Mucosa of stomach (tissue), 1 donor: ENCODE results near the gene DPPA5.
A peak's percentile ranks its signal among the peaks of the same experiment; 100 is the strongest.
"Not testable (repeated sequence)": the region's sequence is repeated elsewhere in the genome, so short reads cannot be mapped to it uniquely, and the experiment has no call there.

ENCODE experiments used
- H3K27me3 ChIP-seq: one replicate; pipeline ENCODE4 v1.7.0; 2013; ENCODE audit warnings: mild to moderate bottlenecking, low read length; ENCODE audit not compliant: control insufficient read depth, insufficient read depth
- H3K36me3 ChIP-seq: one replicate; pipeline ENCODE4 v1.7.0; 2013; ENCODE audit warnings: low read length; ENCODE audit not compliant: control insufficient read depth, insufficient read depth
- H3K4me1 ChIP-seq: one replicate; pipeline ENCODE4 v1.7.0; 2013; ENCODE audit warnings: mild to moderate bottlenecking, low read length; ENCODE audit not compliant: control insufficient read depth, insufficient read depth
- H3K4me3 ChIP-seq: one replicate; pipeline ENCODE4 v1.7.0; 2013; ENCODE audit warnings: low read length
- H3K9ac ChIP-seq: one replicate; pipeline ENCODE4 v1.7.0; 2013; ENCODE audit warnings: mild to moderate bottlenecking, low read length, moderate library complexity
- H3K9me3 ChIP-seq: one replicate; pipeline ENCODE4 v1.7.0; 2013; ENCODE audit warnings: mild to moderate bottlenecking, low read length, moderate library complexity; ENCODE audit not compliant: control insufficient read depth
- donor health status: Pancreatic carcinoma.

Gene DPPA5

DNA sequence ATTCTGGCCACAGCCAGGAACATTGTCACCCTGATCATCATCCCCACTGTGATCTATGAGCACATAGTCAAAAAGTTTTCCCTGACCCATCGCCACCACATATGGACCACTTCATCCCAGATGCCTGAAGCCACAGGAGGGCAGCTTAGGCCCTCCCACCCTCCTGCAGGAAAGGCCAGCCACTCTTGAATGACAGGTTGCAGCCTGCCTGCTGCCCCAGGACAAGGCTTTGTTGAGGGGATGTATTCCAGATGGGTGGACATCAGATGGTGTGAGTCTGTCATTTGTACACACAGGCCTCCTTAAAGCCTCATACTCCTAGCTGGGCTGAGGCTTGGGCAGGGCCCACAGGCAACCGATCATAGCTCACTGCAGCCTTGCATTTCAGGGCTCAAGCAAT lies 30.8 kb downstream of the DPPA5 start:
- Histone ChIP-seq H3K9ac (no peak overlapping the region), H3K4me3 (no peak overlapping the region), H3K4me1 (no peaks in the 10 kb centered on the region), H3K27me3 (no peaks in the 10 kb centered on the region), H3K9me3 (no peaks in the 10 kb centered on the region), H3K36me3 (no peaks in the 10 kb centered on the region)

GRCh38 chr6:73314577-73315492 lies 39.2 kb downstream of the DPPA5 start:
- H3K9ac ChIP-seq, result no peak overlapping the region
- H3K9me3 ChIP-seq, result no peaks in the 10 kb centered on the region
- H3K27me3 ChIP-seq, result peaks cover 19% of the 10 kb centered on the region
- H3K36me3 ChIP-seq, result no peaks in the 10 kb centered on the region
- no peaks in the 10 kb centered on the region for H3K4me1 ChIP-seq
- no peak overlapping the region for H3K4me3 ChIP-seq

GRCh38 chr6:73310503-73310845 lies 43.6 kb downstream of the DPPA5 start:
- Histone ChIP-seq H3K4me3 (peak overlapping the region; percentile 57), H3K9ac (peak overlapping the region; percentile 72), H3K27me3 (peaks cover 10% of the 10 kb centered on the region)
- not testable (repeated sequence) for H3K4me1 ChIP-seq, H3K36me3 ChIP-seq, H3K9me3 ChIP-seq

DNA sequence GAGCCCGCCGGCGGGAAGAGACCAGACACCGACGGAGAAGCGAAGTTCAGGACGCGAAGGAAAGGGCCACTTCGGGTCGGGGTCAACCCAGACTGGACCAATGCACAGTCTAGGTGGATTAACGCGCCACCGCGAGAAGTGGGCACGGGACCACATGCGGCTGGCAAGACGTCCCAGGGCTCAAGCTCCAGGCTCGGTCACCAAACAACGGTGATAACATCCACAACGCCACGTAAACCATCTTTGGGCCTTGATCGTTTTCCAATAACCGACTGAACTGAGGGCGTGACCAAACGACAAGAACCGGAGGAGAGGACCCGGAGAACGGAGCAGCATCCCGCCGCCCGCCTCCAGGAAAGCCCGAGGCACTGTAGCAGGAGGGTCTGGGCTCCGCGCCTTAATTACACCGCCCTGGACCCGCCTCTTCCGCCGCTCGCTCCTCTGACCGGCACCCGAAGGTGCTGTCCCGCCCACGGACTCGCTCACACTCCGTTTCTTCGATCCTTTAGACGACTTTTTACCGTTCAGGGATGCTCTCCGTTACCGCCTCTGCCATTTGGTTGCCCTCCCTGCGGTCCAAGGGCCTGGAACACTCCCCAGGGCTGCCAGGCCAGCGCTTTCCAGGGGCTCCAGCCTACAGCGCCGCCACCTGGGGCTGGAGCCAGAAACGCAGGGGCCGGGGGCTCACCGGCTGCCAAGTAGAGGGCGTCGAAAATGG lies 44.1 kb downstream of the DPPA5 start:
- peaks cover 5% of the 10 kb centered on the region for H3K27me3 ChIP-seq

GRCh38 chr6:73309535-73309784 lies 44.6 kb downstream of the DPPA5 start:
- Histone ChIP-seq H3K9me3 (no peaks in the 10 kb centered on the region), H3K4me3 (peak overlapping the region; percentile 57), H3K27me3 (peaks cover under 1% of the 10 kb centered on the region), H3K4me1 (peaks cover 9% of the 10 kb centered on the region), H3K36me3 (no peaks in the 10 kb centered on the region), H3K9ac (peak overlapping the region; percentile 72)

More for the DNA sequence above, 44.1 kb downstream of the DPPA5 start:
- Histone ChIP-seq H3K9me3 (no peaks in the 10 kb centered on the region), H3K4me3 (peak overlapping the region; percentile 57), H3K9ac (peak overlapping the region; percentile 72), H3K36me3 (no peaks in the 10 kb centered on the region), H3K4me1 (peaks cover 9% of the 10 kb centered on the region)

- no peaks in the 10 kb centered on the region for H3K36me3 ChIP-seq
- H3K4me3 ChIP-seq, result peak overlapping the region; percentile 57
- no peaks in the 10 kb centered on the region for H3K9me3 ChIP-seq
- H3K9ac ChIP-seq, result peak overlapping the region; percentile 72
- peaks cover 9% of the 10 kb centered on the region for H3K4me1 ChIP-seq
- H3K27me3 ChIP-seq, result no peaks in the 10 kb centered on the region
Measured at GRCh38 chr6:73308712-73309534, 45.2 kb downstream of the DPPA5 start.

DNA sequence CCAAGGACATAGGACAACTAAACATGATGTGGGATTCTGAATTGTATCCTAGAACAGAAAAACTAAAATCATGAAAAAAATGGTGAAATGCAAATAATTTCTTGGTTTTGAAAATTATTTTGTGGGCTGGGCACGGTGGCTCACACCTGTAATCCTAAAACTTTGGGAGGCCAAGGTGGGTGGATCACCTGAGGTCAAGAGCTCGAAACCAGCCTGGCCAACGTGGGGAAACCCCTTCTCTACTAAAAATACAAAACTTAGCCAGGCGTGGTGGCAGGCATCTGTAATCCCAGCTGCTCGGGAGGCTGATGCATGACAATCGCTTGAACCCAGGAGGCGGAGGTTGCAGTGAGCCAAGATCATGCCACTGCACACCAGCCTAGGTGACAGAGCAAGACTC lies 50.3 kb downstream of the DPPA5 start:
- H3K9me3 ChIP-seq, H3K27me3 ChIP-seq, H3K9ac ChIP-seq, H3K4me3 ChIP-seq, H3K36me3 ChIP-seq, H3K4me1 ChIP-seq: not testable (repeated sequence)
